K562 (cell line): ENCODE results near the gene VMP1. TPM values are rescaled to one million over a fixed set of nuclear protein-coding genes. Genes with fewer than 3 reads are reported as not detected.

Experiments
- ATAC-seq: fragments of 200-7000 bp; cut with Tn5 transposase; 3 replicates; pipeline ENCODE4 v1.9.1; 2020; ENCODE audit warnings: moderate library complexity
- BruUV-seq: library from RNA; stranded (reverse); fragments of 400-500 nt; replicated peaks from 2 replicates; lab custom pipeline; 2021; lab: Mats Ljungman, UMichigan
- CTCF ChIA-PET: fragments of 300-600 bp; formaldehyde crosslinking; extraction: SDS; loops from one replicate; lab custom pipeline; 2021; ENCODE audit warnings: low intra/inter-chr PET ratio; lab: Yijun Ruan, JAX
- POLR2A ChIA-PET: fragments of 300-600, 350-650 bp; sonication (Branson Sonifier 250); formaldehyde crosslinking; extraction: SDS; loops from one replicate; lab custom pipeline; 2021; ENCODE audit warnings: antibody characterized with exemption, inconsistent platforms; lab: Yijun Ruan, JAX
- DNase-seq, 4 experiments: peaks; one replicate each; pipeline versions ENCODE4 v3.0.0 to v3.0.0-alpha.2; 2011 to 2018; ENCODE audit warnings: low spot score in 3 of 4, mixed read lengths in 3 of 4; ENCODE audit errors: extremely low read depth in 1 of 4
- FAIRE-seq: peaks from 2 replicates; lab custom pipeline; 2011; peaks lifted over from hg19 to GRCh38; lab: Jason Lieb, UNC
- H2AFZ ChIP-seq: 2 replicates; pipeline ENCODE4 v1.6.0; 2011; ENCODE audit warnings: low read depth, low read length, control low read depth, inconsistent platforms
- H3K27ac ChIP-seq: fragments of 200-600 bp; 3 replicates; pipeline ENCODE4 v1.8.0; 2011; ENCODE audit warnings: low read depth, mild to moderate bottlenecking, control low read depth, inconsistent platforms, low read length, moderate library complexity, mixed read lengths; ENCODE audit errors: extremely low read depth
- H3K27me3 ChIP-seq, 2 experiments: fragments of 300-600 bp in 1 of 2; 2 replicates in 1 of 2; 3 replicates in 1 of 2; pipeline versions ENCODE4 v1.6.0 to v1.8.0; 2011; ENCODE audit warnings: inconsistent platforms in 2 of 2, low read length in 2 of 2, mild to moderate bottlenecking in 1 of 2, mixed read lengths in 1 of 2, moderate library complexity in 1 of 2; ENCODE audit not compliant: control insufficient read depth in 2 of 2, insufficient read depth in 2 of 2
- H3K36me3 ChIP-seq: fragments of 300-600 bp; 3 replicates; pipeline ENCODE4 v1.8.0; 2011; ENCODE audit warnings: mild to moderate bottlenecking, low read length, inconsistent platforms; ENCODE audit not compliant: control insufficient read depth, insufficient read depth
- H3K4me1 ChIP-seq, 2 experiments: fragments of 200-600 bp in 1 of 2; replicated peaks in 1 of 2; 2 replicates in 1 of 2; 3 replicates in 1 of 2; pipeline versions ENCODE4 v1.5.1 to v1.8.0; 2011; ENCODE audit warnings: inconsistent platforms in 2 of 2, low read length in 2 of 2, mild to moderate bottlenecking in 1 of 2, mixed read lengths in 1 of 2, moderate library complexity in 1 of 2; ENCODE audit not compliant: control insufficient read depth in 2 of 2, insufficient read depth in 2 of 2
- H3K4me2 ChIP-seq: 2 replicates; pipeline ENCODE4 v1.6.1; 2011; ENCODE audit warnings: low read length, control low read depth, inconsistent platforms, mixed read lengths; ENCODE audit not compliant: insufficient read depth
- H3K4me3 ChIP-seq: fragments of 200-600 bp; sonication (generic), shearing (Covaris generic); 2 replicates; pipeline ENCODE4 v1.5.1; 2016; ENCODE audit warnings: control low read depth, inconsistent platforms
- H3K79me2 ChIP-seq: fragments of 200-600 bp; 3 replicates; pipeline ENCODE4 v1.8.0; 2011; ENCODE audit warnings: low read length, inconsistent platforms; ENCODE audit not compliant: control insufficient read depth, insufficient read depth
- H3K9ac ChIP-seq, 2 experiments: 2 replicates each; pipeline versions ENCODE4 v1.6.0 to v1.6.1; 2011; ENCODE audit warnings: low read depth in 2 of 2, low read length in 2 of 2, control low read depth in 1 of 2, inconsistent platforms in 1 of 2, mild to moderate bottlenecking in 1 of 2, mixed read lengths in 1 of 2; ENCODE audit not compliant: insufficient read depth in 1 of 2
- H3K9me1 ChIP-seq: one replicate; pipeline ENCODE4 v1.6.0; 2011; ENCODE audit warnings: inconsistent platforms, mild to moderate bottlenecking, low read length, moderate library complexity; ENCODE audit not compliant: control insufficient read depth, insufficient read depth
- H3K9me3 ChIP-seq: replicated peaks from 2 replicates; pipeline ENCODE4 v1.5.1; 2011; ENCODE audit warnings: low read depth, low read length, inconsistent platforms; ENCODE audit not compliant: control insufficient read depth, insufficient read depth
- H4K20me1 ChIP-seq: replicated peaks from 2 replicates; pipeline ENCODE4 v1.6.1; 2011; ENCODE audit warnings: low read length, inconsistent platforms, mixed read lengths; ENCODE audit not compliant: control insufficient read depth, insufficient read depth
- NFIC ChIP-seq: fragments of 450-650 bp; IDR thresholded peaks from 2 replicates; pipeline ENCODE4 v1.6.1; 2017; ENCODE audit warnings: mild to moderate bottlenecking, inconsistent platforms
- WHSC1 ChIP-seq: IDR thresholded peaks from one replicate; pipeline ENCODE4 v1.6.1; 2012; ENCODE audit warnings: low read length, control low read depth, inconsistent platforms
- ZNF512 ChIP-seq: IDR thresholded peaks from 2 replicates; pipeline ENCODE4 v1.6.1; 2016; ENCODE audit warnings: missing genetic modification characterization, missing compliant biosample characterization
- WGBS: fragments of 100-300 bp; shearing (Covaris generic); methylation state at CpG from one replicate; pipeline ENCODE4 v1.1.6; 2016; ENCODE audit warnings: low coverage, mixed read lengths; ENCODE audit not compliant: insufficient coverage; ENCODE audit errors: missing lambda C conversion rate; 5-methylcytosine and 5-hydroxymethylcytosine counted together
- in situ Hi-C: fragments of 300-500 bp; cut with MboI; formaldehyde crosslinking; loops from 4 replicates; pipeline ENCODE4 v1.15.0; 2018; ENCODE audit warnings: inconsistent platforms, mixed read lengths
- intact Hi-C: fragments of 100-400 bp; cut with micrococcal nuclease; formaldehyde crosslinking; loops from 2 replicates; pipeline ENCODE4 v1.14.2; 2022
- polyA plus RNA-seq, 8 experiments: library from polyadenylated mRNA; depleted of rRNA in 4 of 8; stranded (reverse) in 5 of 8; unstranded in 3 of 8; fragments of >200 nt; fragmentation: Nextera tagmentation in 2 of 8; fragmentation: Illumina TruSeq in 1 of 8; extraction: Ambion mirVana in 2 of 8; extraction: Trizol in 1 of 8; gene quantifications; 2 replicates each; pipeline versions ENCODE4 v1.2.1 to v1.2.3, GENCODE V29; 2011 to 2014; ENCODE audit warnings: inconsistent platforms in 1 of 8, missing spikeins in 1 of 8
- total RNA-seq, 7 experiments: library from RNA; depleted of rRNA in 6 of 7; stranded (reverse); fragments of >200 nt in 6 of 7; fragmentation: Illumina TruSeq in 2 of 7; extraction: Trizol in 2 of 7; gene quantifications; 2 replicates each; pipeline versions ENCODE4 v1.2.1 to v1.2.3, GENCODE V29; 2011 to 2021; ENCODE audit warnings: low replicate concordance in 1 of 7

Gene VMP1
- total and polyA plus RNA-seq, 9 of the 15 experiments (the other 6 are each of a cell fraction or from before 2014, with no cell fraction given): 123 to 304 (median 151) TPM

- Histone ChIP-seq H3K9ac (no peak overlapping the region), H4K20me1 (no peaks in the 10 kb centered on the region)
- peak; percentile 43 for TF ChIP-seq NFIC
- no peak for TF ChIP-seq WHSC1
- TF ChIP-seq, all 486 proteins: peak for 1
- Histone ChIP-seq H3K4me1 (no peaks in the 10 kb centered on the region), H3K27me3 (no peaks in the 10 kb centered on the region), H3K79me2 (peaks cover 4% of the 10 kb centered on the region; the same call in 1 of the 3 replicates), H3K36me3 (peaks cover 97% of the 10 kb centered on the region), H3K9me3 (no peaks in the 10 kb centered on the region), H3K27ac (no peak overlapping the region), H3K4me2 (no peak overlapping the region), H3K4me3 (no peak overlapping the region), H3K9me1 (no peaks in the 10 kb centered on the region), H2AFZ (no peak overlapping the region)
- over 99% methylated on average over 7 of the region's 7 CpGs for WGBS
- POLR2A ChIA-PET: interaction anchor here (1.0 to 1.2 kb wide), 2 partner anchors 9 to 12 kb away, joined by 3 to 7 read pairs; no protein-coding TSS in a partner anchor
- FAIRE-seq (no peak), ATAC-seq (no peak), DNase-seq (no peak)
- BruUV-seq: no TSS peak
- in situ Hi-C loops: no loop called here
- intact Hi-C loops: no loop called here
- CTCF ChIA-PET: no interaction called here
These were observed 30.7 kb upstream of the VMP1 start for GRCh38 chr17:59676716-59677115.

GRCh38 chr17:59678918-59679317 is 28.5 kb upstream of the VMP1 start:
- H3K79me2 ChIP-seq: peaks cover 6% of the 10 kb centered on the region; the same call in 1 of the 3 replicates
- H3K27me3 ChIP-seq: no peaks in the 10 kb centered on the region
- H2AFZ ChIP-seq: no peak overlapping the region
- FAIRE-seq (no peak), DNase-seq (no peak), ATAC-seq (no peak)
- peaks cover 98% of the 10 kb centered on the region for H3K36me3 ChIP-seq
- intact Hi-C loops (no loop called here), in situ Hi-C loops (no loop called here)
- no peak overlapping the region for H3K9ac ChIP-seq
- 64% methylated on average over 2 of the region's 2 CpGs for WGBS
- ChIA-PET CTCF (no interaction called here), POLR2A (no interaction called here)
- no peak overlapping the region for H3K27ac ChIP-seq
- no TSS peak for BruUV-seq
- no peaks in the 10 kb centered on the region for H3K9me1 ChIP-seq
- H3K4me3 ChIP-seq: no peak overlapping the region
- no peaks in the 10 kb centered on the region for H4K20me1 ChIP-seq
- H3K9me3 ChIP-seq: no peaks in the 10 kb centered on the region
- H3K4me1 ChIP-seq: peaks cover 0 to 13% of the 10 kb centered on the region in 2 experiments; a peak in 2 of 5 replicates
- H3K4me2 ChIP-seq: no peak overlapping the region
- no peak for TF ChIP-seq ZNF512 (tag)
- TF ChIP-seq, all 486 proteins: peak for 0
